WI38 (cell line): ENCODE data around the gene SYN1.

ENCODE experiments used
- H3K4me3 ChIP-seq: 2 replicates; pipeline ENCODE4 v1.5.1; 2011; ENCODE audit warnings: low read depth, mild to moderate bottlenecking, control low read depth, low read length
- CTCF ChIP-seq: IDR thresholded peaks from 2 replicates; pipeline ENCODE4 v1.5.1; 2012; ENCODE audit warnings: low read depth, mild to moderate bottlenecking, control low read depth, low read length

Gene SYN1

GRCh38 chrX:47596256-47596655 is 23.4 kb downstream of the SYN1 start:
- no peak for TF ChIP-seq CTCF
- H3K4me3 ChIP-seq: no peak overlapping the region

- no peak for TF ChIP-seq CTCF
- H3K4me3 ChIP-seq: no peak overlapping the region
Observed at GRCh38 chrX:47595716-47596251, 23.9 kb downstream of the SYN1 start.

- H3K4me3 ChIP-seq: no peak overlapping the region
- TF ChIP-seq CTCF: no peak
Observed at GRCh38 chrX:47593522-47593921, 26.1 kb downstream of the SYN1 start.

- H3K4me3 ChIP-seq: no peak overlapping the region
- TF ChIP-seq CTCF: no peak
Observed at GRCh38 chrX:47590984-47591383, 28.7 kb downstream of the SYN1 start.

GRCh38 chrX:47587906-47588735 is 31.5 kb downstream of the SYN1 start:
- TF ChIP-seq CTCF: no peak
- no peak overlapping the region for H3K4me3 ChIP-seq

GRCh38 chrX:47587091-47587891 is 32.4 kb downstream of the SYN1 start:
- TF ChIP-seq CTCF: no peak
- no peak overlapping the region for H3K4me3 ChIP-seq
